GM12875 (cell line): Measurements from ENCODE around the gene RLN3.
A peak's percentile ranks its signal among the peaks of the same experiment; 100 is the strongest.
"Not testable (repeated sequence)": the region's sequence is repeated elsewhere in the genome, so short reads cannot be mapped to it uniquely, and the experiment has no call there.

Experiments
- H3K4me3 ChIP-seq: one replicate; pipeline ENCODE4 v1.5.1; 2011; ENCODE audit warnings: low read depth, low read length, control low read depth
- CTCF ChIP-seq: IDR thresholded peaks from 2 replicates; pipeline ENCODE4 v1.5.1; 2011; ENCODE audit warnings: low read depth, mild to moderate bottlenecking, control low read depth, inconsistent platforms, low read length, moderate library complexity, borderline replicate concordance; ENCODE audit not compliant: insufficient read depth

RLN3 gene

GRCh38 chr19:14023404-14024235, 4.3 kb upstream of the RLN3 start:
- peak; percentile 58; the same call in 1 of the 2 replicates for TF ChIP-seq CTCF
- no peak overlapping the region for H3K4me3 ChIP-seq

DNA sequence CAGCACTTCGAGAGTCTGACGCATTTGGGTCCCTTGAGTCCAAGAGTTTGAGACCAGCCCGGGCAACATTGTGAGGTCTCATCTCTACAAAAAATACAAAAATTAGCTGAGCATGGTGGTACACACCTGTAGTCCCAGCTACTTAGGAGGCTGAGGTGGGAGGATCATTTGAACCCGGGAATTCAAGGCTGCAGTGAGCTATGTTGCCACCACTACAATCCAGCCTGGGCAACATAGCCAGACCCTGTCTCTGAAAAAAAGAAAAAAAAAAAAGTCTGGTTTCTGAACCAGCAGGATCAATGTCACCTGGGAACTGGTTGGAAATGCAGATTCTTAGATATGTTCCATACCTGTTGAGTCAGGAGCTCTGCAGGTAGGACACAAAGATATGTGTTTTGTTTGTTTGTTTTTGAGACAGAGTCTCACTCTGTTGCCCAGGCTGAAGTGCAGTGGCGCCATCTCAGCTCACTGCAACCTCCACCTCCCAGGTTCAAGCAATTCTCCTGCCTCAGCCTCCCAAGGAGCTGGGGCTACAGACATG, 1.2 kb upstream of the RLN3 start:
- not testable (repeated sequence) for H3K4me3 ChIP-seq

DNA sequence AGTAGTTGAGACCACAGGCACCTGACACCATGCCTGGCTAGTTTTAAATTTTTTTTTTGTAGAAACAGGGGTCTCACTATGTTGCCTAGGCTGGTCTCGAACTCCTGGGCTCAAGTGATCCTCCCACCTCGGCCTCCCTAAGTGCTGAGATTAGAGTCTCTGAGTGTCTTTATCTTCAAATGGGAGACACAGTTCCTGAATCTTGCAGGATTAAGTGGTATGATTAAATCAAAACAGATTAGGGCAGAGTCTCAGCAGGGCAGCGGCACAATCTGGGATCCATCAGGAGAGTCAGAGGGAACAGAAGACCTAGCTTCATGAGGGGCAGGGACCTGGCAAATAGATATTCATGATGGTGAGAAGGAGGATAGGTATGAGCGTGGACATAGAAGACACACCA, 953 bp downstream of the RLN3 start:
- TF ChIP-seq CTCF: no peak
- no peak overlapping the region for H3K4me3 ChIP-seq

DNA sequence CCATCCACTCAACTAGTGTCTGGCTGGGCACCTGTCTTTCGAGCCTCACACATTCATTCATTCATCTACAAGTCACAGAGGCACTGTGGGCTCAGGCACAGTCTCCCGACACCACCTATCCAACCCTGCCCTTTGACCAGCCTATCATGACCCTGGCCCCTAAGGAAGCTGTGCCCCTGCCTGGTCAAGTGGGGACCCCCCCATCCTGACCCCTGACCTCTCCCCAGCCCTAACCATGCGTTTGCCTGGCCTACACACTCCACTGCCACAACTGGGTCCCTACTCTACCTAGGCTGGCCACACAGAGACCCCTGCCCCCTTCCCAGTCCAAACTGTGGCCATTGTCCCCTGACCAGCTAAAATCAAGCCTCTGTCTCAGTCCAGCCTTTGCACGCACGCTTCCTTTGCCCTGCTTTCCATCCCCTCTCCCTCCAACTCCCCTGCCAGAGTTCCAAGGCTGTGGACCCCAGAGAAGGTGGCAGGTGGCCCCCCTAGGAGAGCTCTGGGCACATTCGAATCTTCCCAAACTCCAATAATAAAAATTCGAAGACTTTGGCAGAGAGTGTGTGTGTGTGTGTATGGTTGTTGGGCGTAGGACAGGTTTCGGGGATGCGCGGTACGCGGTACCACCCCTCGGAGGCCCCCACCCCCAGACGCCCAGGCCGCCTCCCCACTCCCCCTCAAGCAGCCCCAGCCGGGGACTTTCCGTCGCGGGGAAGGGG, 3.2 kb downstream of the RLN3 start:
- H3K4me3 ChIP-seq: peak overlapping the region; percentile 91
- no peak for TF ChIP-seq CTCF

- H3K4me3 ChIP-seq: peak within 1 kb of the TSS; percentile 91
- peak; percentile 94 for TF ChIP-seq CTCF
These were observed 4.0 kb downstream of the RLN3 start, which contains the start of gene IL27RA for GRCh38 chr19:14031719-14032480. Gene IL27RA (plus strand): TSS chr19:14031762. CDS start chr19:14031873, 111 bp downstream.

DNA sequence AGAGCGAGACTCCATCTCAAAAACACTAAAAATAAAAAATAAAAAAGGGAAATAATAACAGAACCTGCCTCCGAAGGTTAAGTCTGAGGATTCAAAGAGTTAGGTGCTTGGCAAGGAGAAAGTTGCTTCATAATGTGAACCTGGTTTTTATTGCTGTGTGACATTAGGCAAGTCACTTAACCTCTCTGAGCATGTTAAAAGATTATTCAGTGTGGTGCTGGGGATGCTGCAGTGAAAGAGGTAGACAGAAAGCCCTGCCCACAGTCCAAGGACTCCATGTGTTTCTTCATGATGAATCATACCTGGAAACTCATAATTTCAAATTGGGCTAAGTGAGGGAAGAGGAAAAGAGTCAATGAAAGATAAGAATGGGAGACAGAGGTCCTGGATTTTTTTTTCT, 6.0 kb downstream of the RLN3 start:
- H3K4me3 ChIP-seq: no peak overlapping the region
- TF ChIP-seq CTCF: no peak

DNA sequence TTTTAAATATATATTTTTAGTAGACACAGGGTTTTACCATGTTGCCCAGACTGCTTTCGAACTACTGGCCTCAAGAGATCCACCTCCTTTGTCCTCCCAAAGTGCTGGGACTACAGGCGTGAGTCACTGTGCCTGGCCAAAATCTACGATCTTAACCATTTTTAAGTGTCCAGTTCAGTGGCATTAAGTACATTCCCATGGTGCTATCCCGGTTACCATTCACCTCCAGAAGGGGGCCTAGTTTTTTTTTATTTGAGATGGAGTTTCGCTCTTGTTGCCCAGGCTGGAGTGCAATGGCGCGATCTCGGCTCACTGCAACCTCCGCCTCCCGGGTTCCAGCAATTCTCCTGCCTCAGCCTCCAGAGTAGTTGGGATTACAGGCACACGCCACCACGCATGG, 7.2 kb downstream of the RLN3 start:
- not testable (repeated sequence) for H3K4me3 ChIP-seq
